GM21447 (cell line): ENCODE data around the gene ZDBF2.
"Not testable (repeated sequence)": the region's sequence is repeated elsewhere in the genome, so short reads cannot be mapped to it uniquely, and the experiment has no call there.

ENCODE experiments used
- ATAC-seq: cut with Tn5 transposase; IDR thresholded peaks from one replicate; pipeline ENCODE4 v1.9.1; 2021; ENCODE audit not compliant: unreplicated experiment

The ZDBF2 gene

DNA sequence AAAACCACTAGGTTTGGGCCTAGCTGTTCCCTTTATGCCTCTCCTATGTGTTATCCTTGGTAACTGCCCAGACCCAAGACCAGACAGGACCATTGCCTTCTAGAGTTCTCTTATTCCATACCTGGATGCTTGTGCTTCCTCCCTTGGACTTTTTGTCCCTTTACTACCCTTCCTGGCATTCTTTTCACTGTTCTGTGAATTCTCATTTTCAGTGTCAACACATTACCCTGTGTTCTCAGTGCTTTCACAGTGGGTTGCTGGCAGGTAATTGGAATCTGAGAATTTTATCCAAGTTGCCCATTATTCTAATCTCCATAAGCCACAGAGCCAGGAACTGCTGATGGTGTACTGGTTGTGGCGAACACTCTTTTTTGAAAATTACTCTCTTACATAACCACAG lies 41.7 kb downstream of the ZDBF2 start:
- ATAC-seq: no peak

- no peak for ATAC-seq
Observed at GRCh38 chr2:206323033-206323432, 48.6 kb downstream of the ZDBF2 start.

- ATAC-seq: no peak
Observed at GRCh38 chr2:206323486-206323885, 49.0 kb downstream of the ZDBF2 start.

GRCh38 chr2:206324869-206325268 lies 50.4 kb downstream of the ZDBF2 start:
- ATAC-seq: no peak

- no peak for ATAC-seq
Observed at GRCh38 chr2:206328974-206329373, 54.5 kb downstream of the ZDBF2 start.

- no peak for ATAC-seq
Observed at GRCh38 chr2:206336861-206337260, 62.4 kb downstream of the ZDBF2 start.

DNA sequence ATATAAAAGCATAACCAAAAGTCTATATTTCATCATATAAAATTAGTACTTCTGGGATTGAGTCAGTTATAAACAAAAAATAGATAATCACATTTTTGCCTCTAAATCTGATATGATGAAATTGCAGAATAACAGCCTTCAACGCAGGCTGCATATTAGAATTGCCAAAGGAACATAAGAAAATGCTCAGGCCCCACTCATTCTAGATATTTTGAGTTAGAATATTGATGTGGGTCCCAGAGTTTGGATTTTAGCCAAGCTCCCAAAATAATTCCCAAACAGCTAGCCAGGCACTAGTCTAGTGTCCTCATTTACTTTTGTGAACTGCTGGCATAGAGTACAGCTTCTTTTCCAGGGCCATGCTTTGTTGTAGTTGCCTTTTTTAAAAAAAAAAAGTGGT lies 63.5 kb downstream of the ZDBF2 start:
- ATAC-seq: no peak

DNA sequence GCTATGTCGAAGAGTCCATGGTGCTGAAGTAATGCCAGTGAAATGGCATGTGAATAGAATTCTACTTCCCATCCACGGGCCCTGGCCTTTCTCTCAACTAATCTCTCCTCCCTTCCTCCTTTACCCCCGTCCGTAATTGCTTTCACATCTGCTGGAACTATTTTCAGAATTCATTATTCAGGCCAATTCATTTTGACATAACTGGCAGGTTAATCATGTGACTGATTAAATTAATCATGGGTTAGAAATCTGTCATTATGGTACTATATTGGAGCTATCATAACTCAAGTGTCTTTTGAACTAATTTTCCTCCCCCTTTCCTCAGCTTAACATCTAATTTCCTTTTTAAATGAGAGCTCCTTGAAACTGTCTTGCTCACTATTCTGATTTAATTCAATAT lies 66.9 kb downstream of the ZDBF2 start:
- ATAC-seq: no peak

DNA sequence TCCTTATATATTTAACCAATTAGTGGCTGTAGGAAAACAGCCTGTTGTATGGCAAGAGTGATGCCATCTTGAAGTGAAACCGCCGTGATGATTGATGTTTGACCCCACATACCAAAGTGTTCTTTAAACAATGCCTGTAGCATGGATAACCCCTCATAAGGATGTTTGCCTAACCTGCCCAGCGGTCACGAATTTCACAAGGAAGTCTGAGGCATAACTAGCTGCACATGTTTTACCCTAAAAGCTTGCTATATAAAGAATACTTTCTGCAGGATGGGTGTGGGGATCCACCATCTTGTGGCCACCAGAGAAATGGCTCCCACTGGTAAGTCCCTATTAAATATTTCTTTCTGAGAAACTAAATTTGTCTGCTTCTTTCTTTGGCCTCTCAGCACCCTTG lies 68.7 kb downstream of the ZDBF2 start:
- ATAC-seq: no peak

- ATAC-seq: no peak
Observed at GRCh38 chr2:206343816-206344215, 69.4 kb downstream of the ZDBF2 start.

- ATAC-seq: no peak
Observed at GRCh38 chr2:206345606-206346005, 71.1 kb downstream of the ZDBF2 start.

DNA sequence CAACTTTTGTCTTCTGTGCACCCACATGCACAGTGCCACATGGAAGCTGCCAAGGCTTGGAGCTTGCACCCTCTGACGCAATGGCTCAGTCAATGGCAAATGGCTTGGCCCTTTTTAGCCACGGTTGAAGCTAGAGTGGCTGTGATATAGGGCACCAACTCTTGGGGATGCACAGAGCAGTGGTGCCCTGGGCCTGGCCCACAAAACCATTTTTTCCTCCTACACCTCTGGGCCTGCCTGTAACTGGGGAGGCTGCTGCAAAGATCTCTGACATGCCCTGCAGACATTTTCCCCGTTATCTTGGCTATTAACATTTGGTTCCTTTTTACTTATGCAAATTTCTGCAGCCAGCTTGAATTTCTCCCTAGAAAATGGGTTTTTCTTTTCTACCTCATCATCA lies 74.9 kb downstream of the ZDBF2 start:
- no peak for ATAC-seq

- ATAC-seq: no peak
Observed at GRCh38 chr2:206352571-206352970, 78.1 kb downstream of the ZDBF2 start.

DNA sequence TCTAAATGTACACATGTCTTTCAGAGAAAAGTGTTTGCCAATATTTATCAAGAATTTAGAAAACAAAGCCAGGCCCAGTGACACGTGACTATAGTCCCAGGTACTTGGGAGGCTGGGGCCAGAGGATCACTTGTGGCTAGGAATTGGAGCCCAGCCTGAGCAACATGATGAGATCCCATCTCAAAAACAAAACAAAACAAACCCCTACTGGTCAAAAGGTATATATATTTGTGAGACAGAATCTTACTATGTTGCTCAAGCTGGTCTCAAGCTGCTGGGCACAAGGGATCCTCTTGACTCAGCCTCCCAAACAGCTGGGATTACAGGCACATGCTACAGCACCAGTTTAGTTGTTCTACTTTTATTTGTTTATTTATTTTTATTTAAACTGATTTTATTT lies 79.2 kb downstream of the ZDBF2 start:
- peak; percentile 57 for ATAC-seq

DNA sequence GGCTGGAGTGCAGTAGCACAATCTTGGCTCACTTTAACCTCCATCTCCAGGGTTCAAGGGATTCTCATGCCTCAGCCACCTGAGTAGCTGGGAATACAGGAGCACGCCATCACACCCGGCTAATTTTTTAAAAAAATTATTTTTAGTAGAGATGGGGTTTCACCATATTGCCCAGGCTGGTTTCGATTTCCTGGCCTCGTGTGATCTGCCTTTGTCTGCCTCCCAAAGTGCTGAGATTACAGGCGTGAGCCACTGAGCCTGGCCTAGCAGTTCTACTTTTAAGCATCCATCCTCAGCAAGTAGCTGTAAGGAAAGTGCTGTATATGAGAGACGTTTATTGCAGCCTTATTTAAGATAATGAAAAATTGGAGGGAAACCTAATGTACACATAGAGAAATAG lies 79.7 kb downstream of the ZDBF2 start:
- no peak for ATAC-seq

GRCh38 chr2:206356840-206357239 lies 82.4 kb downstream of the ZDBF2 start:
- ATAC-seq: not testable (repeated sequence)

DNA sequence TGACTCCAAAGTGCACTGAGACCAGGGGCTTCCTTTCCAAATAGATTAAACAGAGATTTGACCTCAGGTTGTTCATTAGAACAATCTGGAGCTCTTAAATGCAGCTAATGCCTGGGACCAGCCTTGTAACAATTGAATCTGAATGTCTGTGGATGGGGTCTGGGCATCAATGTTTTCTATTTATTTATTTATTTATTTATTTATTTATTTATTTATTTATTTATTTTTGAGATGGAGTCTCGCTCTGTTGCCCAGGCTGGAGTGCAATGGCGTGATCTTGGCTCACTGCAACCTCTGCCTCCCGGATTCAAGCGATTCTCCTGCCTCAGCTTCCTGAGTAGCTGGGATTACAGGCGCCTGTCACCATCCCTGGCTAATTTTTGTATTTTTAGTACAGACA lies 86.4 kb downstream of the ZDBF2 start:
- ATAC-seq: not testable (repeated sequence)

DNA sequence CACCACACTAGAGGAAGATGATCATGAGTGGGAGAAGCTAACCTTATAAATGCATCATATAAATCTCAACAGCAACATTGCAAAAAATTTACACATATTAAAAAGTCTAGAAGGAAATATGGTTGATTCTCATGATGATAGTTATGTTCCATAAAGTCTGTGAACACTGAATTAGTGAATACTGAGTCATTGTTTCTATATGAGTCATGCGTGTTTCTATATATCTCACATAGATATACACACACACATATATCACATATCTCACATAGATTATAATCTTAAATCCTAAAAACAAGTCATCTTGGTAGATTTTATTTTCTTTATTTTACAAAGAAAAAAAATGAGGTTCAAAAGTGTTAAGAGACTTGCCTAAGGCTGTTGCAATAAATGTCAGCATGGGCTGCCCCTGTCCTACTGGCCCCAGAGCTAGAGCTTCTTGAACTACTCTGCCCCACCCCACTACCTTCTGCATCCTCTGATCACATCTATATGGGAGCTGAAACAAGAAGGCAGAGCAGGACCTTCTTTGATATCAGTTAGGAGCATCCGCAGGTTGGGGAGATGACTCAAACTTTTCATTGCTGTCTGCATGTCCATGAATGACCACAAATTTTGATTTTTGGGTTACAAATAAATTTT lies 87.1 kb downstream of the ZDBF2 start:
- ATAC-seq: peak; percentile 81
